GM23338 (cell line): ENCODE results near the gene RBFOX1. TPM values are rescaled to one million over a fixed set of nuclear protein-coding genes. Genes with fewer than 3 reads are reported as not detected.

Source experiments
- ATAC-seq: fragments of 200-7000 bp; cut with Tn5 transposase; 3 replicates; pipeline ENCODE4 v1.9.1; 2020
- DNase-seq: peaks from one replicate; pipeline ENCODE4 v3.0.0-alpha.2; 2015; ENCODE audit warnings: low spot score
- H2AFZ ChIP-seq: fragments of 200-600 bp; sonication (generic); 2 replicates; pipeline ENCODE4 v1.8.0; 2016; ENCODE audit warnings: antibody characterized with exemption, mild to moderate bottlenecking, moderate library complexity
- H3F3A ChIP-seq: fragments of 200-600 bp; sonication (generic); replicated peaks from 2 replicates; pipeline ENCODE4 v1.8.0; 2017; ENCODE audit warnings: antibody characterized with exemption, mixed run types, low read depth
- H3K27ac ChIP-seq: fragments of 200-600 bp; sonication (generic); 2 replicates; pipeline ENCODE4 v1.6.1; 2016; ENCODE audit warnings: low read depth
- H3K27me3 ChIP-seq: fragments of 200-600 bp; sonication (generic); 2 replicates; pipeline ENCODE4 v1.8.0; 2016; ENCODE audit warnings: mild to moderate bottlenecking, mixed run types, moderate library complexity; ENCODE audit not compliant: insufficient read depth
- H3K36me3 ChIP-seq: fragments of 200-600 bp; sonication (generic); 2 replicates; pipeline ENCODE4 v1.8.0; 2016; ENCODE audit warnings: mild to moderate bottlenecking; ENCODE audit not compliant: insufficient read depth
- H3K4me1 ChIP-seq: fragments of 200-600 bp; sonication (generic); 2 replicates; pipeline ENCODE4 v1.8.0; 2016; ENCODE audit warnings: mild to moderate bottlenecking, moderate library complexity; ENCODE audit not compliant: insufficient read depth
- H3K4me2 ChIP-seq: fragments of 200-600 bp; sonication (generic); 2 replicates; pipeline ENCODE4 v1.7.1; 2017; ENCODE audit warnings: mixed run types
- H3K4me3 ChIP-seq: fragments of 200-600 bp; sonication (generic); 2 replicates; pipeline ENCODE4 v1.6.1; 2016; ENCODE audit warnings: mixed run types
- H3K79me2 ChIP-seq: fragments of 200-600 bp; sonication (generic); replicated peaks from 2 replicates; pipeline ENCODE4 v1.8.0; 2017; ENCODE audit warnings: mild to moderate bottlenecking; ENCODE audit not compliant: insufficient read depth
- H3K9me2 ChIP-seq: fragments of 200-600 bp; sonication (generic); 2 replicates; pipeline ENCODE4 v1.8.0; 2017; ENCODE audit not compliant: insufficient read depth
- H4K20me1 ChIP-seq: fragments of 200-600 bp; sonication (generic); replicated peaks from 2 replicates; pipeline ENCODE4 v1.8.0; 2017; ENCODE audit warnings: mild to moderate bottlenecking; ENCODE audit not compliant: insufficient read depth
- H3K27ac Mint-ChIP-seq: 2 replicates; pipeline ENCODE4 v1.8.0; 2020; ENCODE audit warnings: inconsistent platforms, mild to moderate bottlenecking, moderate library complexity, mixed read lengths
- H3K27me3 Mint-ChIP-seq: 3 replicates; pipeline ENCODE4 v1.8.0; 2022; ENCODE audit warnings: low read depth, mild to moderate bottlenecking, moderate library complexity, mixed read lengths, inconsistent platforms; ENCODE audit not compliant: insufficient read depth, poor library complexity
- H3K36me3 Mint-ChIP-seq: 3 replicates; pipeline ENCODE4 v1.8.0; 2021; ENCODE audit warnings: low read depth, mild to moderate bottlenecking, inconsistent platforms, moderate library complexity, mixed read lengths
- H3K4me1 Mint-ChIP-seq: 3 replicates; pipeline ENCODE4 v1.8.0; 2020; ENCODE audit warnings: mild to moderate bottlenecking, inconsistent platforms, mixed read lengths
- H3K4me3 Mint-ChIP-seq: 3 replicates; pipeline ENCODE4 v1.8.0; 2021; ENCODE audit warnings: moderate library complexity, mild to moderate bottlenecking, inconsistent platforms, mixed read lengths
- H3K9me3 Mint-ChIP-seq: 3 replicates; pipeline ENCODE4 v1.8.0; 2020; ENCODE audit warnings: moderate library complexity, mild to moderate bottlenecking, inconsistent platforms, mixed read lengths
- CREB1 ChIP-seq: fragments of 250-450 bp; sonication (Bioruptor Pico); IDR thresholded peaks from 2 replicates; pipeline ENCODE4 v1.5.0; 2020; ENCODE audit warnings: low read depth, mild to moderate bottlenecking, moderate library complexity
- EZH2 ChIP-seq: fragments of 200-600 bp; sonication (generic); IDR thresholded peaks from one replicate; pipeline ENCODE4 v1.8.0; 2017; ENCODE audit warnings: antibody characterized with exemption, mild to moderate bottlenecking, low read depth; ENCODE audit not compliant: unreplicated experiment
- EZH2phosphoT487 ChIP-seq: fragments of 200-600 bp; sonication (generic); IDR thresholded peaks from one replicate; pipeline ENCODE4 v1.8.1; 2018; ENCODE audit warnings: antibody characterized with exemption; ENCODE audit not compliant: unreplicated experiment
- JUNB ChIP-seq: IDR thresholded peaks from one replicate; pipeline ENCODE4 v1.6.1; 2016; ENCODE audit warnings: antibody characterized with exemption; ENCODE audit not compliant: unreplicated experiment
- NANOG ChIP-seq: IDR thresholded peaks from 2 replicates; pipeline ENCODE4 v1.6.1; 2016; ENCODE audit warnings: antibody characterized with exemption, borderline replicate concordance
- POLR2AphosphoS5 ChIP-seq: IDR thresholded peaks from 2 replicates; pipeline ENCODE4 v1.6.1; 2016; ENCODE audit warnings: antibody characterized with exemption, low read depth
- STAT1 ChIP-seq: IDR thresholded peaks from one replicate; pipeline ENCODE4 v1.6.1; 2016; ENCODE audit warnings: antibody characterized with exemption; ENCODE audit not compliant: unreplicated experiment
- ZNF114 ChIP-seq: fragments of 250-450 bp; sonication (Bioruptor Pico); IDR thresholded peaks from 2 replicates; pipeline ENCODE4 v1.5.0; 2020; ENCODE audit warnings: mild to moderate bottlenecking, moderate library complexity
- ZNF331 ChIP-seq: fragments of 250-450 bp; sonication (Bioruptor Pico); IDR thresholded peaks from 2 replicates; pipeline ENCODE4 v1.5.0; 2020; ENCODE audit warnings: low read depth, mild to moderate bottlenecking, moderate library complexity
- polyA plus RNA-seq: library from polyadenylated mRNA; unstranded; fragments of >200 nt; fragmentation: Nextera tagmentation; extraction: Ambion mirVana; gene quantifications from 2 replicates; pipeline ENCODE4 v1.2.1, GENCODE V29; 2016
- total RNA-seq: library from RNA; depleted of rRNA; stranded (reverse); fragments of >200 nt; shearing (Covaris generic); gene quantifications from 2 replicates; pipeline ENCODE4 v1.2.3, GENCODE V29; 2014
- TF ChIP-seq, protein P1 (sequence below), 2 experiments: fragments of 200-600 bp in 1 of 2; sonication (generic) in 1 of 2; conservative IDR thresholded peaks; 2 replicates each; pipeline versions ENCODE4 v1.5.1 to v1.6.1; 2016 to 2017; ENCODE audit warnings: antibody characterized with exemption in 2 of 2, low read depth in 2 of 2, mild to moderate bottlenecking in 2 of 2, moderate library complexity in 1 of 2
- TF ChIP-seq, protein P2 (sequence below): IDR thresholded peaks from 2 replicates; pipeline ENCODE4 v1.6.1; 2016; ENCODE audit warnings: antibody characterized with exemption
- TF ChIP-seq, protein P3 (sequence below): fragments of 250-450 bp; sonication (Bioruptor Pico); IDR thresholded peaks from 2 replicates; pipeline ENCODE4 v1.5.0; 2020; ENCODE audit warnings: mild to moderate bottlenecking, moderate library complexity
- TF ChIP-seq, protein P4 (sequence below): IDR thresholded peaks from one replicate; pipeline ENCODE4 v1.6.1; 2018; ENCODE audit warnings: antibody characterized with exemption; ENCODE audit not compliant: unreplicated experiment

The RBFOX1 gene
- total and polyA plus RNA-seq, 2 experiments from 2014 or later, result 2.5 to 3.6 TPM

DNA sequence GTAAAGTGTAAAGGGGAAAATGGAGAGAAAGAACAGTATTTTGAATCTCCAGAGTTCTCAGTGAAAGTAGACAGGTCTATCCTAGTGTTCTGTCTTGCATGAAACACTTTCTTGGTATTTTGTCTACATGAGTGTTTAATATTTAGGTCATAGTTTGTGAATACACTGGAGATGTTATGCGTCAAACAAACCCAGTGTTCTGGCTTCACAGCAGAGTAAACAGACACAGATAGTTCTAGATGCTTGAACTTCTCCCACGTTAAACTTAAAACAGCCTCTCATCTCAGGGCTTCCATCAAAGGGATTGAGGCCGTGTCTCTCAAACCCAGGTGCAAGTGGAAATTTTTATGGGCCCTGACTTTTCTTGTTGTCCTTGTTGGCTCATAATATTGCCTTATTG, 48.3 kb downstream of the RBFOX1 start:
- Histone ChIP-seq H3K4me1 (no peaks in the 10 kb centered on the region), H3K4me2 (no peak overlapping the region), H3K79me2 (no peaks in the 10 kb centered on the region), H3F3A (no peaks in the 10 kb centered on the region), H3K9me2 (no peaks in the 10 kb centered on the region), H3K36me3 (no peaks in the 10 kb centered on the region; the same call in 1 of the 2 replicates), H3K4me3 (no peak overlapping the region), H4K20me1 (no peaks in the 10 kb centered on the region), H2AFZ (no peak overlapping the region), H3K27me3 (no peaks in the 10 kb centered on the region), H3K27ac (no peak overlapping the region)
- DNase-seq, result no peak
- H3K36me3 Mint-ChIP-seq, result no peaks in the 10 kb centered on the region
- no peak overlapping the region for H3K4me3 Mint-ChIP-seq
- H3K27me3 Mint-ChIP-seq, result no peaks in the 10 kb centered on the region
- no peak for TF ChIP-seq EZH2
- TF ChIP-seq, protein P1, sequence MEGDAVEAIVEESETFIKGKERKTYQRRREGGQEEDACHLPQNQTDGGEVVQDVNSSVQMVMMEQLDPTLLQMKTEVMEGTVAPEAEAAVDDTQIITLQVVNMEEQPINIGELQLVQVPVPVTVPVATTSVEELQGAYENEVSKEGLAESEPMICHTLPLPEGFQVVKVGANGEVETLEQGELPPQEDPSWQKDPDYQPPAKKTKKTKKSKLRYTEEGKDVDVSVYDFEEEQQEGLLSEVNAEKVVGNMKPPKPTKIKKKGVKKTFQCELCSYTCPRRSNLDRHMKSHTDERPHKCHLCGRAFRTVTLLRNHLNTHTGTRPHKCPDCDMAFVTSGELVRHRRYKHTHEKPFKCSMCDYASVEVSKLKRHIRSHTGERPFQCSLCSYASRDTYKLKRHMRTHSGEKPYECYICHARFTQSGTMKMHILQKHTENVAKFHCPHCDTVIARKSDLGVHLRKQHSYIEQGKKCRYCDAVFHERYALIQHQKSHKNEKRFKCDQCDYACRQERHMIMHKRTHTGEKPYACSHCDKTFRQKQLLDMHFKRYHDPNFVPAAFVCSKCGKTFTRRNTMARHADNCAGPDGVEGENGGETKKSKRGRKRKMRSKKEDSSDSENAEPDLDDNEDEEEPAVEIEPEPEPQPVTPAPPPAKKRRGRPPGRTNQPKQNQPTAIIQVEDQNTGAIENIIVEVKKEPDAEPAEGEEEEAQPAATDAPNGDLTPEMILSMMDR (conservative IDR thresholded peaks at IDR 0.05; ENCODE audit: low read depth in 2 of 2), result no peak
- TF ChIP-seq POLR2AphosphoS5, result no peak
- TF ChIP-seq, protein P2, sequence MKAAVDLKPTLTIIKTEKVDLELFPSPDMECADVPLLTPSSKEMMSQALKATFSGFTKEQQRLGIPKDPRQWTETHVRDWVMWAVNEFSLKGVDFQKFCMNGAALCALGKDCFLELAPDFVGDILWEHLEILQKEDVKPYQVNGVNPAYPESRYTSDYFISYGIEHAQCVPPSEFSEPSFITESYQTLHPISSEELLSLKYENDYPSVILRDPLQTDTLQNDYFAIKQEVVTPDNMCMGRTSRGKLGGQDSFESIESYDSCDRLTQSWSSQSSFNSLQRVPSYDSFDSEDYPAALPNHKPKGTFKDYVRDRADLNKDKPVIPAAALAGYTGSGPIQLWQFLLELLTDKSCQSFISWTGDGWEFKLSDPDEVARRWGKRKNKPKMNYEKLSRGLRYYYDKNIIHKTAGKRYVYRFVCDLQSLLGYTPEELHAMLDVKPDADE, result no peak
- no peak for TF ChIP-seq CREB1 (CRISPR knock-in tag)
- TF ChIP-seq ZNF331, result no peak
- TF ChIP-seq, protein P3, sequence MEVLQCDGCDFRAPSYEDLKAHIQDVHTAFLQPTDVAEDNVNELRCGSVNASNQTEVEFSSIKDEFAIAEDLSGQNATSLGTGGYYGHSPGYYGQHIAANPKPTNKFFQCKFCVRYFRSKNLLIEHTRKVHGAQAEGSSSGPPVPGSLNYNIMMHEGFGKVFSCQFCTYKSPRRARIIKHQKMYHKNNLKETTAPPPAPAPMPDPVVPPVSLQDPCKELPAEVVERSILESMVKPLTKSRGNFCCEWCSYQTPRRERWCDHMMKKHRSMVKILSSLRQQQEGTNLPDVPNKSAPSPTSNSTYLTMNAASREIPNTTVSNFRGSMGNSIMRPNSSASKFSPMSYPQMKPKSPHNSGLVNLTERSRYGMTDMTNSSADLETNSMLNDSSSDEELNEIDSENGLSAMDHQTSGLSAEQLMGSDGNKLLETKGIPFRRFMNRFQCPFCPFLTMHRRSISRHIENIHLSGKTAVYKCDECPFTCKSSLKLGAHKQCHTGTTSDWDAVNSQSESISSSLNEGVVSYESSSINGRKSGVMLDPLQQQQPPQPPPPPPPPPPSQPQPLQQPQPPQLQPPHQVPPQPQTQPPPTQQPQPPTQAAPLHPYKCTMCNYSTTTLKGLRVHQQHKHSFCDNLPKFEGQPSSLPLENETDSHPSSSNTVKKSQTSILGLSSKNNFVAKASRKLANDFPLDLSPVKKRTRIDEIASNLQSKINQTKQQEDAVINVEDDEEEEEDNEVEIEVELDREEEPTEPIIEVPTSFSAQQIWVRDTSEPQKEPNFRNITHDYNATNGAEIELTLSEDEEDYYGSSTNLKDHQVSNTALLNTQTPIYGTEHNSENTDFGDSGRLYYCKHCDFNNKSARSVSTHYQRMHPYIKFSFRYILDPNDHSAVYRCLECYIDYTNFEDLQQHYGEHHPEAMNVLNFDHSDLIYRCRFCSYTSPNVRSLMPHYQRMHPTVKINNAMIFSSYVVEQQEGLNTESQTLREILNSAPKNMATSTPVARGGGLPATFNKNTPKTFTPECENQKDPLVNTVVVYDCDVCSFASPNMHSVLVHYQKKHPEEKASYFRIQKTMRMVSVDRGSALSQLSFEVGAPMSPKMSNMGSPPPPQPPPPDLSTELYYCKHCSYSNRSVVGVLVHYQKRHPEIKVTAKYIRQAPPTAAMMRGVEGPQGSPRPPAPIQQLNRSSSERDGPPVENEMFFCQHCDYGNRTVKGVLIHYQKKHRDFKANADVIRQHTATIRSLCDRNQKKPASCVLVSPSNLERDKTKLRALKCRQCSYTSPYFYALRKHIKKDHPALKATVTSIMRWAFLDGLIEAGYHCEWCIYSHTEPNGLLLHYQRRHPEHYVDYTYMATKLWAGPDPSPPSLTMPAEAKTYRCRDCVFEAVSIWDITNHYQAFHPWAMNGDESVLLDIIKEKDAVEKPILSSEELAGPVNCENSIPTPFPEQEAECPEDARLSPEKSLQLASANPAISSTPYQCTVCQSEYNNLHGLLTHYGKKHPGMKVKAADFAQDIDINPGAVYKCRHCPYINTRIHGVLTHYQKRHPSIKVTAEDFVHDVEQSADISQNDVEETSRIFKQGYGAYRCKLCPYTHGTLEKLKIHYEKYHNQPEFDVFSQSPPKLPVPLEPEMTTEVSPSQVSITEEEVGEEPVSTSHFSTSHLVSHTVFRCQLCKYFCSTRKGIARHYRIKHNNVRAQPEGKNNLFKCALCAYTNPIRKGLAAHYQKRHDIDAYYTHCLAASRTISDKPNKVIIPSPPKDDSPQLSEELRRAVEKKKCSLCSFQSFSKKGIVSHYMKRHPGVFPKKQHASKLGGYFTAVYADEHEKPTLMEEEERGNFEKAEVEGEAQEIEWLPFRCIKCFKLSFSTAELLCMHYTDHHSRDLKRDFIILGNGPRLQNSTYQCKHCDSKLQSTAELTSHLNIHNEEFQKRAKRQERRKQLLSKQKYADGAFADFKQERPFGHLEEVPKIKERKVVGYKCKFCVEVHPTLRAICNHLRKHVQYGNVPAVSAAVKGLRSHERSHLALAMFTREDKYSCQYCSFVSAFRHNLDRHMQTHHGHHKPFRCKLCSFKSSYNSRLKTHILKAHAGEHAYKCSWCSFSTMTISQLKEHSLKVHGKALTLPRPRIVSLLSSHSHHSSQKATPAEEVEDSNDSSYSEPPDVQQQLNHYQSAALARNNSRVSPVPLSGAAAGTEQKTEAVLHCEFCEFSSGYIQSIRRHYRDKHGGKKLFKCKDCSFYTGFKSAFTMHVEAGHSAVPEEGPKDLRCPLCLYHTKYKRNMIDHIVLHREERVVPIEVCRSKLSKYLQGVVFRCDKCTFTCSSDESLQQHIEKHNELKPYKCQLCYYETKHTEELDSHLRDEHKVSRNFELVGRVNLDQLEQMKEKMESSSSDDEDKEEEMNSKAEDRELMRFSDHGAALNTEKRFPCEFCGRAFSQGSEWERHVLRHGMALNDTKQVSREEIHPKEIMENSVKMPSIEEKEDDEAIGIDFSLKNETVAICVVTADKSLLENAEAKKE, result no peak
- no peak for TF ChIP-seq NANOG
- TF ChIP-seq STAT1, result no peak
- TF ChIP-seq ZNF114, result no peak
- TF ChIP-seq, protein P4, sequence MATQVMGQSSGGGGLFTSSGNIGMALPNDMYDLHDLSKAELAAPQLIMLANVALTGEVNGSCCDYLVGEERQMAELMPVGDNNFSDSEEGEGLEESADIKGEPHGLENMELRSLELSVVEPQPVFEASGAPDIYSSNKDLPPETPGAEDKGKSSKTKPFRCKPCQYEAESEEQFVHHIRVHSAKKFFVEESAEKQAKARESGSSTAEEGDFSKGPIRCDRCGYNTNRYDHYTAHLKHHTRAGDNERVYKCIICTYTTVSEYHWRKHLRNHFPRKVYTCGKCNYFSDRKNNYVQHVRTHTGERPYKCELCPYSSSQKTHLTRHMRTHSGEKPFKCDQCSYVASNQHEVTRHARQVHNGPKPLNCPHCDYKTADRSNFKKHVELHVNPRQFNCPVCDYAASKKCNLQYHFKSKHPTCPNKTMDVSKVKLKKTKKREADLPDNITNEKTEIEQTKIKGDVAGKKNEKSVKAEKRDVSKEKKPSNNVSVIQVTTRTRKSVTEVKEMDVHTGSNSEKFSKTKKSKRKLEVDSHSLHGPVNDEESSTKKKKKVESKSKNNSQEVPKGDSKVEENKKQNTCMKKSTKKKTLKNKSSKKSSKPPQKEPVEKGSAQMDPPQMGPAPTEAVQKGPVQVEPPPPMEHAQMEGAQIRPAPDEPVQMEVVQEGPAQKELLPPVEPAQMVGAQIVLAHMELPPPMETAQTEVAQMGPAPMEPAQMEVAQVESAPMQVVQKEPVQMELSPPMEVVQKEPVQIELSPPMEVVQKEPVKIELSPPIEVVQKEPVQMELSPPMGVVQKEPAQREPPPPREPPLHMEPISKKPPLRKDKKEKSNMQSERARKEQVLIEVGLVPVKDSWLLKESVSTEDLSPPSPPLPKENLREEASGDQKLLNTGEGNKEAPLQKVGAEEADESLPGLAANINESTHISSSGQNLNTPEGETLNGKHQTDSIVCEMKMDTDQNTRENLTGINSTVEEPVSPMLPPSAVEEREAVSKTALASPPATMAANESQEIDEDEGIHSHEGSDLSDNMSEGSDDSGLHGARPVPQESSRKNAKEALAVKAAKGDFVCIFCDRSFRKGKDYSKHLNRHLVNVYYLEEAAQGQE, result no peak
- no peak for TF ChIP-seq JUNB
- no peak for TF ChIP-seq EZH2phosphoT487
- ATAC-seq, result no peak
- H3K4me1 Mint-ChIP-seq, result no peaks in the 10 kb centered on the region
- H3K9me3 Mint-ChIP-seq, result peaks cover 9% of the 10 kb centered on the region; the same call in 2 of the 3 replicates
- no peak overlapping the region for H3K27ac Mint-ChIP-seq
